ENCODE results near the gene THRAP3. TPM values are rescaled to one million over a fixed set of nuclear protein-coding genes. Genes with fewer than 3 reads are reported as not detected.
"Not testable (repeated sequence)": the region's sequence is repeated elsewhere in the genome, so short reads cannot be mapped to it uniquely, and the experiment has no call there.

The THRAP3 gene
- total RNA-seq, 1 experiment from 2014 or later, result 115 TPM

DNA sequence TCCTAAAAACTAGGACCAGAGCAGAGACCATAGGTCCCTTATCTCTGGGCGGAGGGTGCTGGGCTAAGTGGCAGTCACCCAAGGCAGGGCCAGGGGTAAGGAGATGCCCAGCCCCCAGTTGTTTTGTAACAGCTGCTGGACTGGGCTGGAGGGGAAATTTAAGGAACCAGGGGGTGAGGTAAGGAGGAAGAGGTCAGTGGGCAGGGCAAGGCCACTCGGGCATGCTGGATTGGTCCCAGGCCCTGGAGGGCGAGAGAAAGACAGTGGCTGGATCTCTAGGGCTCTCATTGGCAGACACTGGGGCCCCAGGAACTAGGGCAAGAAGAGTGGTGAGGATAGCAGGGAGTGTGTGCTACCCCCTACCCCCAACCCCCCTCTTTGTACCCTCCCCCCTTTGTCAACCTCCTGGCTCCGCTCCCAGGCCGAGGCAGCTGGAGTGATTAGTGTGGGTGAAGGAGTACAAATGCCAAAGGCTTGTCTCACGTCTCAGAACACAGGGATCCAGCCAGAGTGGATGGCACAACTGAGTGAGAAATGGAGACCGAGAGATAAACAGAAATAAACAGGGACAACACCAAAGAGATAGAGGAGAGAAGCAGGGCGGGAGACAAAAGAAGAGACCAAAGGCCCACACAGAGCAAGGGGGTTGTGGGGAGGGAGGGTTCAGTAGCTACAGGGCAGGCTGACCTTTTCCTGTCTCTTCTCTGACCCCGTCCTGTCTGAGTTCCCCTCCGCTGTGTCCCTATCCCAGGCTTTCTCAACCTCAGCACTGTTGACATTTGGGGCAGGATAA lies 20.5 kb upstream of the THRAP3 start:
- no peak for DNase-seq (ENCODE audit: low spot score)
- in situ Hi-C loops (cut with HindIII; ENCODE audit: low sequenced_read_pairs), result no loop called here

DNA sequence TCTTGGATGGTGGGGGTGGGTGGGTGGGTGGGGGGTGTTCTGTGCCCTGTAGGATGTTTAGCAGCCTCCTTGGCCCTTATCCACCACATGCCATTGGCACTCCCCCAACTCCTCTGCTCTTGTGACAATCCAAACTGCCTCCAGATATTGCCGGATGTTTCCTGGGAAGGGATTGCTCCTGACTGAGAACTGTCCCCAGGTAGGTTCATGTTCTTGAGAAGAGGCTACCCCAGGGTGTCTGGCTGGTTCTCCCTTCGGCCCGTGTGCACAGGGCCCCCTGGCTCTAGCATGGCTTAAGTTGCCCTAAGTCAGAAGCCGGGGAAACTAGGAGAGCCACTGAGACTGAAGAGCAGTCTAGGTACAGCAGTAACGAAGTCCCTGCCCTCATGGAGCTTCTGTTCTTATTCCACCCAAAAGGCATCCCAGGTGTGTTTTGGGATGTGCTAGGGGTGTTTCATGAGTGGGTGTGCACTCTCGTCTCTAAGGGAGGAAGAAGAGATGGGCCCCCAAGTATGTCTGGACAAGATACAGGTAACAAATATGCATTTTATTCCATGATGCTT lies 19.8 kb upstream of the THRAP3 start:
- in situ Hi-C loops (cut with HindIII; ENCODE audit: low sequenced_read_pairs), result no loop called here
- DNase-seq (ENCODE audit: low spot score), result no peak

DNA sequence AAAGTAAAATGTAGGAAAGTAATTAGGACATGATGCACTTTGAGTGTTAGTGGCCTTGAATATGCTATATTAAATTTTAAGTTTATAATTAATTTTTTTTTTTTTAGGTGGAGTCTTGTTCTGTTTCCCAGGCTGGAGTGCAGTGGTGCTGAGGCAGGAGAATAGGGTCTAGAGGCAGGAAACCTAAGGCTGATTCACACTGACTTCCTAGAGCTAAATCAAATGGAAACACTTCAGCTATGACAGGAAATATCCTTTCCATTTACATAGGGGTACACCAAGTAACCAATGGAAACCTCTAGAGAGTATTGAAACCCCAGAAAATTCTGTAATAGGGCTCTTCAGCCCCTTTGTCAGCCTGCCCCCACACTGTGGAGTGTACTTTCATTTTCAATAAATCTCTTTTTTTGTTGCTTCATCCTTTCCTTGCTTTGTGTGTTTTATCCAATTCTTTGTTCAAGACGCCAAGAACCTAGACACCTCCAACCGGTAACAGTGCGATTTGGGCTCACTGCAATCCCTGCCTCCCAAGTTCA lies 17.9 kb upstream of the THRAP3 start:
- in situ Hi-C loops (cut with HindIII; ENCODE audit: low sequenced_read_pairs), result no loop called here
- no peak for DNase-seq (ENCODE audit: low spot score)

DNA sequence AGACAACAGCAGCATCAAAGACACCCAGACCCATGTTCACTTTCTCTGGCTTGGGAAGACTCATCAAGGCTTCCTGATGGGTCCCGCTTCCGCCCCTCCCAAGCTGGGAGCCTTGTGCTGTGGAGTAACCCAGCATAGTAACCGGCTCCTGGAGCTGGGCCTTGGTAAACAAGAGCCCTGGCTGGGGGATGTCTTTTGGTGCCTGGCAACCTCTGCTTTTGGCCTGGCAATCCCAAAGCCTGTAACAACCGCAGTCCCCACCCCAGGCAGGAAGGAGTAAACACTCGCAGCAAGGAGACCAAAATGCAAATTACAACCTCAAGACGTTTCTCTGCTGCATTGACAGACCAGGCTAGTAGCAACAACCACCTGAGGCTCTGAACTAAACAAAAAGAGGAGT lies 16.9 kb upstream of the THRAP3 start:
- in situ Hi-C loops (cut with HindIII; ENCODE audit: low sequenced_read_pairs), result no loop called here
- peak; percentile 25 for DNase-seq (ENCODE audit: low spot score)

DNA sequence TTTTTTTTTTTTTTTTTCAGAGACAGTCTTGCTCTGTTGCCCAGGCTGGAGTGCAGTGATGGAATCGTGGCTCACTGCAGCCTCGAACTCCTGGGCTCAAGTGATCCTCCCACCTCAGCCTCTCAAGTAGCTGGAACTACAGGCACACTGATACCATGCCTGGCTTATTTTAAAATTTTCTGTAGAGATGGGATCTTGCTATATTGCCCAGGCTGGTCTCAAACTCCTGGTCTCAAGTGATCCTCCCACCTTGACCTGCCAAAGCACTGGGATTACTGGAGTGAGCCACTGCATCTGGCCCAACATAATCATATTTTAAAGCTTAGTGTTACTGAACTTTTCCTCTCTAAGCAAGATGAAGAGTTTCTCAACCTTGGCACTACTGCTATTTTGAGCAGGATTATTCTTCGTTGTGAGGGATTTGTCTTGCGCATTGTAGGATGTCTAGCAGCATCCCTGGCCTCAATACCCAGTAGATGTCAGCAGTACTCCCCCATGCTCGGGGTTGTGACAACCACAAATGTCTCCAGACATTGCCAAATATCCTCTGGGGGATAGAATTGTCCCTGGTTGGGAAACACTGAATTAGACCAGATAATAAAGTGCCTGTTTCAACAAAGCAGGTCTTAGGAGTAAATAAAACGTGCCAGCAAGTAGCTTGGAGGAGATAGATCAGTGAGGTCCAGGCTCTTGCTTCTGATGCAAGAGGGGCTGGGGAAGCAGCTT lies 15.1 kb upstream of the THRAP3 start:
- in situ Hi-C loops (cut with HindIII; ENCODE audit: low sequenced_read_pairs), result no loop called here

DNA sequence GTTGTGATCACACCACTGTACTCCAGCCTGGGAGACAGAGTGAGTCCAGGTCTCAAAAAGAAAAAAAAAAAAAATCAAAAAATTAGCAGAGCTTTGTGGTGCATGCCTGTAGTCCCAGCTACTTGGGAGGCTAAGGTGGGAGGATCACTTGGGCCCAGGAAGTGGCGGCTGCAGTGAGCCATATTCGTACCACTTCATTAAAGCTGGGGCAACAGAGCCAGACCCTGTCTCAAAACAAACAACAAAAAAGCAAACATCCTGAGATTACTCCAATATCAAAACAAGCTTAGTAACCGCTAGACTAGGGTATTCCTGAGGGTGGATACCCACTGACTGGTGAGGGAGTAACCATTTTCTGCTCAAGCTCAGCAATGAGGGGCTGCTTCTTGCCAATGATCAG lies 12.9 kb upstream of the THRAP3 start:
- no peak for DNase-seq (ENCODE audit: low spot score)
- in situ Hi-C loops (cut with HindIII; ENCODE audit: low sequenced_read_pairs), result no loop called here

More for the DNA sequence above, 15.1 kb upstream of the THRAP3 start:
- no peak for DNase-seq (ENCODE audit: low spot score)

DNA sequence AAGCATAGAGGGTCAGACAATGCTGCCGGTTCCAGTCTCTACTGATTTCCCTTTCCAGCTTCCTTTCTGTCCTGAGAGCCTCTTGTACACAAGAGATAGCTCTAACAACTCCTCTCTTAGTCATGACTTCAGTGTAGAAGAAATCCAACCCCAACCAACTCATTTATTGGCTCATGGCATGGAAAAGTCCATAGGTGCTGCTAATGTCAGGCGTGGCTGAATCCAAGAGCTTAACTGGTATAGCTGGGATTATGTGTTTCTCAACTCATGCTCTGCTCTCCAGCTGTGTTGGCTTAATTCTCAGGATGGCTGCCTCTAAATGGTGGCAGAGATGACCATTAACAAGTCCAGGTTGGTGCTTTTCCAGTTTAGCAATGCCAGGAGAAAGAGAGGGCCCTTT lies 12.4 kb upstream of the THRAP3 start:
- DNase-seq (ENCODE audit: low spot score), result no peak
- in situ Hi-C loops (cut with HindIII; ENCODE audit: low sequenced_read_pairs), result no loop called here

DNA sequence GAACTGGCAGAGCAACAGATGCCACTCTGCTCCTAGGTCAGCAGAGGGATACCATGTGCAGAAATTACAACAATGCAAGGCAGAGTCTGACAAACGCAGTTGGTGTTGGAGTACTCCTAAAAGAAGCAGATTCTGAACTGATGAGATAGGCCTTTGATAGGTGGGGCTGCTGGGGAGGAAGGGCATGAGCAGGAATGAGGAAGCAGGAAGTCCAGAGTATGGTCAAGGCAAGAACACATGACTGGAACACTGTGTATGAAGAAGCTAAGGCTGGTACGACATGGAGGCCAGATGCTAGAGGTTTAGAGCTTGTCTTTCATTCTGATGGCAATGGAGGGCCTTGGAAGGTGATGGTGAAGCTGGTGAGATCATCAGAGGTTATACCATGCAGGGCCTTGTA lies 11.5 kb upstream of the THRAP3 start:
- in situ Hi-C loops (cut with HindIII; ENCODE audit: low sequenced_read_pairs), result no loop called here
- DNase-seq (ENCODE audit: low spot score), result no peak

DNA sequence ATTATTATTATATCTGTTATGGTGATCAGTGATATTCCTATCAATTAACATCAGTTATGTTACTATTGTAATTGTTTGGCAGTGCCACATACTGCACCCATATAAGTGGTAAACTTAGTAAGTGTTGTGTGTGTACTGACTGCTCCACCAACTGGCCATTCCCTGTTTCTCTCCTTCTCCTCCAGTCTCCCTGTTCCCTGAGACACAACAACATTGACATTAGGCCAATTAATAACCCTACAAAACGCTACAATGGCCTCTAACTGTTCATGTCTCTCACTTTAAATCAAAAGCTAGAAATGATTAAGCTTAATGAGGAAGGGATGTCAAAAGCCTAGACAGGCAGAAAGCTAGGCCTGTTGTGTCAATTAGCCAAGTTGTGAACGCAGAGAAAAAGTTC lies 6.6 kb upstream of the THRAP3 start:
- DNase-seq (ENCODE audit: low spot score), result peak; percentile 22
- in situ Hi-C loops (cut with HindIII; ENCODE audit: low sequenced_read_pairs), result no loop called here

DNA sequence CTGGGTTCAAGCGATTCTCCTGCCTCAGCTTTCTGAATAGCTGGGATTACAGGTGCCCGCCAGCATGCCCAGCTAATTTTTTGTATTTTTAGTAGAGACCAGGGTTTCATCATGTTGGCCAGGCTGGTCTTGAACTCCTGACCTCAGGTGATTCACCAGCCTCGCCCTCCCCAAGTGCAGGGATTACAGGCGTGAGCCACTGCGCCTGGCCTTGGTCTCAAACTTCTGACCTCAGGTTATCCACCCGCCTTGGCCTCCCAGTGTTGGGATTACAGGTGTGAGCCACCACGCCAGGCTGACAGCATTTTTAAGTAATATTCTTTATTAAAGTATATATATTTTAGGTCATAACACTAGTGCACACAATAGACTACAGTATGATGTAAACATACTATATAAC lies 2.3 kb upstream of the THRAP3 start:
- in situ Hi-C loops (cut with HindIII; ENCODE audit: low sequenced_read_pairs); DNase-seq (ENCODE audit: low spot score): not testable (repeated sequence)

DNA sequence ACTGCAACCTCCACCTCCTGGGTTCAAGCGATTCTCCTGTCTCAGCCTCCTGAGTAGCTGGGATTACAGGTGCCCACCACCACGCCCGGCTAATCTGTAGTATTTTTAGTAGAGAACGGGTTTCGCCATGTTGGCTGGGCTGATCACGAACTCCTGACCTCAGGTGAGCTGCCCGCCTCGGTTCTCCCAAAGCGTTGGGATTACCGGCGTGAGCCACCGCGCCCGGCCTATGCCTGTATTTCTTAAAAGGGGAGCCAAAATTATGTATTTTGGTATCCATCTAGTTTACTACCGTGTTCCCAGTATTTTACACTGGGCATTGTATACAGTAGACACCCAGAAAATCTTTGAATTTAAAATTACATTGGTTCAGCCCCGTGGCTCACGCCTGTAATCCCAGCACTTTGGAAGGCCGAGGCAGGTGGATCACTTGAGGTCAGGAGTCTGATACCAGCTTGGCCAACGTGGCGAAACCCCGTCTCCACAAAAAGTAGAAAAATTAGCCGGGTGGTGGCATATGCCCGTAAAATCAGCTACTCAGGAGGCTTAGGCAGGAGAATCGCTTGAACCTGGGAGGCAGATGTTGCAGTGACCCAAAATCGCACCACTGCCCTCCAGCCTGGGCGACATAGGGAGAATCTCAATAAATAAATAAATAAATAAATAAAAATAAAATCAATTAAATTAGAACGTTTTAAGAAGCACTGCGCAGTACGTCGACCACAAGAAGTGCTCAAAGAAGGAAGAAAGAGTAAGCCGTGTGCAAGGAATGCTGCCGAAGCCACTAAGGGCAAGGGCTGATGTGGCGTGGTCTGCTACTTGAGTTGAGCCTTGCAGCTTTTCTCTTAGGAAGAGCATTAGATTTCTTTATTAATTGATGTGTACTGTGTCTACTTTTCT lies 1.5 kb upstream of the THRAP3 start:
- in situ Hi-C loops (cut with HindIII; ENCODE audit: low sequenced_read_pairs), result no loop called here
- DNase-seq (ENCODE audit: low spot score), result no peak

DNA sequence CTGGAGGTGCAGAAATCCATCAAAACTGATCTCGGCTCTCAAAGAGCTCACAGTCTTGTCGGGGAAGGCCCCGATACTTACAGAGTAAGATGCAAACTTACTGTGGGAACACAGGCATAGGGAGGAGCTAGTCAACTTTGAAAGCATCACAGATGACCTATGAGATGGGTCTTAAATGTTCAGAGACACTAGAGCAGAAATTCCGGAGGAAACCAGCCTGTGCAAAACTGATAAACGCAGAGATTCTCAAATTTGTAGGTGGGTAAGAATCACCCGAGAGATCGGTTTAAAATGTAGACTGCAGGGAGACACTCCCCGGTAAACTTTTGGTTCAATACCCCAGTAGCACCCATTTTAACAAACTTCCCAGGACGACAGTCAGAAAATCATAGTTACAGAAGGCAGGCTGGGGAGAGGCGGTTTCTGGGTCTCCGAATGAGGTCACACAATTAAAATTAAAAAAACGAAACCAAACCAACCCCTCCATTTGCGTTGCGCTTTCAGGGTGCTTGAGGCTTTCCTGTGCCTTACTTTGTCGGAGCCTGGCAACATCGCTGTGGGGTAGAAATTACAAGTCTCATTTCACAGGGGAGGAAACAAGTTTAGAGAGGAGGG lies 755 bp upstream of the THRAP3 start:
- in situ Hi-C loops (cut with HindIII; ENCODE audit: low sequenced_read_pairs), result no loop called here
- peak; percentile 55 for DNase-seq (ENCODE audit: low spot score)

DNA sequence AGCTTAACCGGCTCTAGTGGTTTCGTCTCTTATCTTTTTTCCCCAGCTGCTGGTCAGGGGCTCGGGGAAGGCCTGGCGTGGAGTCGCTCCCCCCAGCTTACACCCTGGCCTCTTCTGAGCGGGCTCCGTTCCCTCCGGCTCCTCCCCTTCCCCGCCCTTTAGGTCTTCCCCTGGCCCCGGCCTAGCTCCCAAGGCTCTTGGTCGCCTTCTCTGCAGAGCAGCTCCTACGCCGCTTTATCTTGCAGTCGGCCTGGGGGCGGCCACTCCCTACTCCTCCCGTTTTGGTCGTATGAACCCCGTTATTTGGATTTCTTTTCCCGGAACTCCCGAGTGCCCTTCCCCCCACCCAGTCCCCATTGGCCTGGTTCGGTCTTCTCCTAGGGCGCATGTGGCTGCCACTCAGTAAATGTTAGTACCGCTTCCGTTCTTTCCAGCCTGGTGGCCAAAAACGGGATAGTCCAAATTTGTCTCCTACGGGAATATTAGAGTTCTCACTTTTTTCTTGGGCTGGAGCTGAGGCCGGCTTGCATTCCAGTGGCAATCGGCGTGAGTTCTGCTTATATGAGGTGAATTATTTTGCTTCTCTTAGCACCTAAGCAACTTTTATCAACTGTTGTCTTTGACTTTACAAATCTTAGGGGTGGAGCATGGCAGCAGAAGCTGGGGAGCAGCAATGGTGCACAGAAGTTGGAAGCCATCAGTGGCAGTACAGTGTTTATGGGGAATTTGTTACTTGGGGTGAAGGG lies 467 bp downstream of the THRAP3 start:
- in situ Hi-C loops (cut with HindIII; ENCODE audit: low sequenced_read_pairs), result no loop called here
- DNase-seq (ENCODE audit: low spot score), result no peak

DNA sequence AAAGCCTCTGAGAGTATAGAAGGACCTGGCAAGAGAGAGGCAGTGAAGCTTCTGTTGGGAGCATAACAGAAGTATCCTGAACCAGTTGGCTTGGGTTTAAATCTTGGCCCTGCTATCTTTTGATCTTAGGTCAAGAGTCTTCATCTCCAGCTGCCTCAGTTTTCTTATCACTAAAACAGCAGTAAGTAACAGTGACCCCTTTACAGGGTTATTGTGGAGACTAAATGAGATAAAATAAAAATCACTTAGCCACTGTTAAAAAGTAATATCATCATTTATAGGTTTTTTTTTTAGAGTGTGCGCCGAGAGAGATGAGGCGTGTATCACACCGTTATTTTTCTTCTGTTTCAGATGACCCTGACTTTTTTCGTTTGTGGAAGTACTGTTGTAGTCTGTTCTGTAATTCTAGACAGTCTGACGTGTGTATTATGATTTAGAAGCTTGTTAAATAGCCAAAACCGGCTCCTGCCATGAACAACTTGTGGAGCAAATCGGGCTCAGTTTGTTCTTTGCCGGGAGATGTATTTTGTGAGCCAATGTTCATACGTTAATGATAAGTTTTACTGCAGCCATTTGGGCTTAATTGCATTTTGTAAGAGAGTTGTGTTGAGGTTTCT lies 1.1 kb downstream of the THRAP3 start:
- in situ Hi-C loops (cut with HindIII; ENCODE audit: low sequenced_read_pairs), result no loop called here
- no peak for DNase-seq (ENCODE audit: low spot score)

DNA sequence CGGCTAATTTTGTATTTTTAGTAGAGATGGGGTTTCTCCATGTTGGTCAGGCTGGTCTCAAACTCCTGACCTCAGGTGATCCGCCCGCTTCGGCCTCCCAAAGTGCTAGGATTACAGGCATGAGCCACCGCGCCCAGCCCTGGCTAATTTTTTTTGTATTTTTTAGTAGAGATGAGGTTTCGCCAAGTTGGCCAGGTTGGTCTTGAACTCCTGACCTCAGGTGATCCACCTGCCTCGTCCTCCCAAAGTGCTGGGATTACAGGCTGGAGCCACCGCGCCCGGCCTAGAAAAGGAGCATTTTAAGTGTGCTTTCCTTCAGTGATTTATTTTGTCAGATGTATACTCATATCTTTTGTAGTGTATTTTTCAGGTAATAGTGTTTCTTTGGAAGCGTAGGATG lies 6.0 kb downstream of the THRAP3 start:
- not testable (repeated sequence) for DNase-seq (ENCODE audit: low spot score)
- in situ Hi-C loops (cut with HindIII; ENCODE audit: low sequenced_read_pairs), result loop anchor here (10.0 kb wide), 2 partner anchors 55 to 65 kb away; no protein-coding TSS in a partner anchor

DNA sequence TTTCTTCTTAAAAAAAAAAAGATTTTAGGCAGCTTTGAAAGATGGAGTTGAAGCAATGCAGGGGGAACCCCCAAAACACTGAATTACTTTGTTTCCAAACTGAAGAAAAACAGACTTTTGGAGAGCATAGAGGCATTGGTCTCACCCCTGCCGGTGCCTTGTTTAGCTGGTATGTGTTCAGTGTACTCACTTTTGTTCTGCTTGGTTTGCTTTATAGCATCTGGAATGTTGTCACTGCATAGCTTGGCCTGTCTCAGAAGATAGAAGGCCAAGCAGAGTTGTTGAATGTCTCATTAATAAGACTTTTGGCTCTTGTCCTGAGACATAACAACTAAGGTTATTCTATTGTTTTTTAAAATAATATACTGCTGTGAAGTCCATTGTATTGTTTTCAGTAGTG lies 6.9 kb downstream of the THRAP3 start:
- in situ Hi-C loops (cut with HindIII; ENCODE audit: low sequenced_read_pairs), result loop anchor here (10.0 kb wide), 2 partner anchors 54 to 66 kb away; no protein-coding TSS in a partner anchor
- no peak for DNase-seq (ENCODE audit: low spot score)

DNA sequence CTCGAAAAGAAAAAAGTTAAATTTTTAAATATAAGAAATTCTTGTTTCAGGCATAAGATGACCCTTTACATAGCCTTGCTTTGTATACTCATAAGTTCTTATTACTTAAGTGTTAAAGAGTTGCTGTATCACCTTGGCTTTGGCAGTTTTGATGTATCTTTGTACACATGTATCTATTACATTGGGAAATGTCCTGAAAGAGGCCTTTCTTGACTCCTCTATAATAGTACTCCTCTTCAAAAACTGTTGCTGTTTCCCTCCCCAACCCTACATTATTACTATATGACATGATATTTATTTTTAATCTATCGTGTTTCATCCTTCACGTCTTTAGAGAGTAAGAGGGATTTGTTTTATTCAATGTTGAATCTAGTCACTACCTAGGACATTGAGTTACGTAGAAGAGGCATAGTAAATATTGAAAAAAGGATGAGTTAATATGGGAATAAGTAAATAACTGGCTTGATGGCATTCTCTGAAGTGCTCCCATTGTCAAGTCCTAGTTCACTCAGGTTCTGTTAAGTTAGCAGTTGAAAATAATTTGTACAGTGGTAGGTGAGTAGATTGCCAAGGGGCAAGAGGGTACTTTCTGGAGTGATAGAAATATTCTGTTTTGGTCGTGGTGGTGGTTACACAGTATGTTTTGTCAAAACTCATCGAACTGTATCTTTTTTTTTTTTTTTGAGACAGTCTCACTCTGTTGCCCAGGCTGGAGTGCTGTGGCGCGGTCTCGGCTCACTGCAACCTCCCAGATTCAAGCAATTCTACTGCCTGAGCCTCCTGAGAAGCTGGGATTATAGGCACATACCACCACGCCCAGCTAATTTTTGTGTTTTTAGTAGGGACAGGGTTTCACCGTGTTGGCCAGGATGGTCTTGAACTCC lies 8.2 kb downstream of the THRAP3 start:
- DNase-seq (ENCODE audit: low spot score), result no peak
- in situ Hi-C loops (cut with HindIII; ENCODE audit: low sequenced_read_pairs), result loop anchor here (10.0 kb wide), 2 partner anchors 52 to 68 kb away; no protein-coding TSS in a partner anchor

All from G401 (cell line).